Prostate gland (tissue), 2 donors: ENCODE results near the gene GREB1. TPM values are rescaled to one million over a fixed set of nuclear protein-coding genes. Genes with fewer than 3 reads are reported as not detected.

Experiments
- DNase-seq: peaks from one replicate; pipeline ENCODE4 v3.0.0-alpha.2; 2019; ENCODE audit warnings: low spot score
- H3K27ac ChIP-seq, 2 donors: fragments of 200-600 bp; sonication (generic); 2 replicates each; pipeline ENCODE4 v1.5.1; 2017 to 2019
- H3K27me3 ChIP-seq: fragments of 200-600 bp; sonication (generic); replicated peaks from 2 replicates; pipeline ENCODE4 v1.5.1; 2019; ENCODE audit not compliant: insufficient read depth
- H3K36me3 ChIP-seq, 2 donors: fragments of 200-600 bp; sonication (generic); 1 replicate in 1 of 2; 2 replicates in 1 of 2; pipeline versions ENCODE4 v1.5.1 to v1.8.1; 2017 to 2019
- H3K4me1 ChIP-seq: fragments of 200-600 bp; sonication (generic); replicated peaks from 2 replicates; pipeline ENCODE4 v1.5.1; 2019
- H3K4me3 ChIP-seq, 2 donors: fragments of 200-600 bp; sonication (generic); 2 replicates each; pipeline ENCODE4 v1.5.1; 2017 to 2019
- H3K9me3 ChIP-seq: fragments of 200-600 bp; sonication (generic); 2 replicates; pipeline ENCODE4 v1.5.1; 2017
- POLR2A ChIP-seq: fragments of 450-650 bp; IDR thresholded peaks from one replicate; pipeline ENCODE4 v1.6.1; 2016; ENCODE audit warnings: antibody characterized with exemption, mild to moderate bottlenecking
- POLR2AphosphoS5 ChIP-seq: sonication (generic); formaldehyde crosslinking; IDR thresholded peaks from one replicate; pipeline ENCODE4 v1.6.1; 2017; ENCODE audit warnings: antibody characterized with exemption
- WGBS: methylation state at CpG from one replicate; pipeline ENCODE4 v1.1.5; 2018; 5-methylcytosine and 5-hydroxymethylcytosine counted together
- intact Hi-C: fragments of 100-400 bp; cut with DNase I; formaldehyde crosslinking; loops from one replicate; pipeline ENCODE4 v1.14.2; 2022
- total RNA-seq, 2 donors: library from RNA; depleted of rRNA; stranded (reverse); fragments of >200 nt; gene quantifications; one replicate each; pipeline ENCODE4 v1.1.0, GENCODE V29; 2016
- TF ChIP-seq, protein P1 (sequence below), 4 experiments: fragments of 200-600 bp in 2 of 4; fragments of 450-650 bp in 2 of 4; sonication (generic) in 2 of 4; IDR thresholded peaks; 1 replicate in 3 of 4; 2 replicates in 1 of 4; pipeline ENCODE4 v1.5.1; 2016 to 2019; ENCODE audit warnings: antibody characterized with exemption in 4 of 4, mild to moderate bottlenecking in 2 of 4, moderate library complexity in 2 of 4

Gene GREB1
- total RNA-seq, 2 donors from 2014 or later, result 224 to 392 TPM

DNA sequence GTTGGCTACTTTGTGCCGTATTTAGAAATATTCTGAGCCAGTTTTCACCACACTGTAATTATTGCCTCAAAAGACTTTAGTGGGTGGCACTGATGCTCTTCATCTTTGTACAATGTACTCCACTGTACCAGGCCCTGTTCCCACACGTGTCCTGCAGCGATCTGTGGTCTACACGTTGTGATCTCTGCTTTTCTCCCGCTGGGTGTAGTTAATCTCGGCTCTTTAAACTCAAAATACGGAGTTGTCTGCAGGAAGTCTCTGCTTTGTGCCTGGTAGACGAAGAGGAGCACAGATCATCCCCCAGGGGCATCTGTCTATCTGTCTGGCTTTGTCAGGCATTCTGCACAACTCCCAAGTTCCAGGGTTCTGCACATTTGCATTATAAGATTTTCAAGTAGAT is 12.1 kb upstream of the GREB1 start:
- no peaks in the 10 kb centered on the region for H3K27me3 ChIP-seq
- H3K9me3 ChIP-seq, result no peaks in the 10 kb centered on the region
- DNase-seq, result no peak
- no peak overlapping the region for H3K4me3 ChIP-seq
- TF ChIP-seq POLR2AphosphoS5, result no peak
- no peaks in the 10 kb centered on the region for H3K4me1 ChIP-seq
- no peaks in the 10 kb centered on the region for H3K36me3 ChIP-seq
- no peak overlapping the region for H3K27ac ChIP-seq
- intact Hi-C loops, result no loop called here
- WGBS, result 80% methylated on average over 8 of the region's 8 CpGs

DNA sequence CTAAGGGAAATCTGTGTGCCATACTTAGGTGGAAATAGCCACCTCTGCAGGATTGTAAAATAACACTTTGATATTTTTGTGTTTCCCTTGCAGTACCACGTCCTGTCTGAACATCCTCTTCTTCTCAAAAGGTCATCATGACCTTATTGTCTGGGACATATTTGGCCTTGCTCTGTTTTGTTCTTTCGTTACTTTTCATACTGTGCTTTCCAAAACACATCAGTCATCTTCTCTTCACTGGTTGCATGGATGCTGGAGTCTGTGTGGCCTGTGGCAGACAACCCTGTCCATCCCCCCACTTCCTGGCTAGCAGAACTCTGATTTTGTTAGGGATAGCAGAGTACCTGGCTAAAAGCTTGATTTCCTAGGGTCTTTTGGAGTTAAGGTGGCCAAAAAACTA is 9.4 kb upstream of the GREB1 start:
- H3K9me3 ChIP-seq, result no peaks in the 10 kb centered on the region
- H3K4me3 ChIP-seq, result no peak overlapping the region
- intact Hi-C loops, result no loop called here
- TF ChIP-seq, protein P1, sequence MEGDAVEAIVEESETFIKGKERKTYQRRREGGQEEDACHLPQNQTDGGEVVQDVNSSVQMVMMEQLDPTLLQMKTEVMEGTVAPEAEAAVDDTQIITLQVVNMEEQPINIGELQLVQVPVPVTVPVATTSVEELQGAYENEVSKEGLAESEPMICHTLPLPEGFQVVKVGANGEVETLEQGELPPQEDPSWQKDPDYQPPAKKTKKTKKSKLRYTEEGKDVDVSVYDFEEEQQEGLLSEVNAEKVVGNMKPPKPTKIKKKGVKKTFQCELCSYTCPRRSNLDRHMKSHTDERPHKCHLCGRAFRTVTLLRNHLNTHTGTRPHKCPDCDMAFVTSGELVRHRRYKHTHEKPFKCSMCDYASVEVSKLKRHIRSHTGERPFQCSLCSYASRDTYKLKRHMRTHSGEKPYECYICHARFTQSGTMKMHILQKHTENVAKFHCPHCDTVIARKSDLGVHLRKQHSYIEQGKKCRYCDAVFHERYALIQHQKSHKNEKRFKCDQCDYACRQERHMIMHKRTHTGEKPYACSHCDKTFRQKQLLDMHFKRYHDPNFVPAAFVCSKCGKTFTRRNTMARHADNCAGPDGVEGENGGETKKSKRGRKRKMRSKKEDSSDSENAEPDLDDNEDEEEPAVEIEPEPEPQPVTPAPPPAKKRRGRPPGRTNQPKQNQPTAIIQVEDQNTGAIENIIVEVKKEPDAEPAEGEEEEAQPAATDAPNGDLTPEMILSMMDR (IDR thresholded peaks at IDR 0.05), result no peak
- no peak for TF ChIP-seq POLR2A
- no peak for TF ChIP-seq POLR2AphosphoS5
- H3K4me1 ChIP-seq, result no peaks in the 10 kb centered on the region
- H3K27me3 ChIP-seq, result no peaks in the 10 kb centered on the region
- no peak for DNase-seq
- H3K36me3 ChIP-seq, result no peaks in the 10 kb centered on the region
- H3K27ac ChIP-seq, result no peak overlapping the region
- WGBS, result 68% methylated on average over 2 of the region's 2 CpGs

DNA sequence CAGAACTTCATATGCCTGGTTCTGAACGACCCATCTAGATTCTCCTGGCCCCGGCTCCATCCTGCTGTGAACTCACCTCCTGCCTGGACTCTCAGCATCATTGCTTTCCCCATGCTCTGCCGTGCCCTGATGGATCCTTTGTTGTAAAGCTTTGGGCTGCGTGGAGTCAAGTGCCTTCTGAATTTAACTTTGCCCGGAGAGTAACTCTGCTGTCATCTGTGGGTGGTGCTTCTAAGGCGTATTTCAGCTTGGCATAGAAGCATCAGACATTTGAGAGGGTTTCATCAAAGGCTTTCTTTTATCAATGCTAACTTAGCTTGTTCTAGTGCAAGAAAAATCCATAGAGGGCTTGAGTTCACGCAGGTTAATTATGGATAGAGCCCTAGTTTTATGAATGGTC is 8.1 kb upstream of the GREB1 start:
- no peak overlapping the region for H3K4me3 ChIP-seq
- H3K36me3 ChIP-seq, result no peaks in the 10 kb centered on the region
- H3K27me3 ChIP-seq, result no peaks in the 10 kb centered on the region
- no peaks in the 10 kb centered on the region for H3K9me3 ChIP-seq
- DNase-seq, result no peak
- intact Hi-C loops, result no loop called here
- H3K27ac ChIP-seq, result no peak overlapping the region
- H3K4me1 ChIP-seq, result no peaks in the 10 kb centered on the region
- TF ChIP-seq POLR2AphosphoS5 (no peak), POLR2A (no peak)
- TF ChIP-seq, protein P1 (IDR thresholded peaks at IDR 0.05), result no peak
- WGBS, result 95% methylated on average over 7 of the region's 7 CpGs

DNA sequence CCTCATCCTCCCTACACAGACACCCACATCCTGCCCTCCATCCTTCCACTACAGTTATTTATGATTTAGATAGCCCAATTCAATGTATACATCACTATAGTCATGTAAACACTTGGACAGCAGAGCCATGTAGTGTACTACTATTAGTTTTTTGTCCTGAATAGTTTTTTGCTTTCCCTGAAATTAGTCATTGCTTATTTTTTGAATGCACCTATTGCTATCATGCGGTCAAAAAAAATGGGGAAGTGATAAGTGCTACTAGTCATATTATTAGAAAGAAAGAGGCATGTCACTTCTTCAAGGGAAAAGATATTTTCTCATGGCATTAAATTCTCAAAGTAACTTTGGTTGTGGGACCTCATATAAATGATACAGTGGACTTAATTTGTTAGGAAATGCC is 6.8 kb upstream of the GREB1 start:
- no peaks in the 10 kb centered on the region for H3K36me3 ChIP-seq
- 91% methylated on average over 1 of the region's 1 CpG for WGBS
- H3K4me1 ChIP-seq, result no peaks in the 10 kb centered on the region
- intact Hi-C loops, result no loop called here
- no peak overlapping the region for H3K27ac ChIP-seq
- no peak for DNase-seq
- no peaks in the 10 kb centered on the region for H3K9me3 ChIP-seq
- TF ChIP-seq POLR2A (no peak), POLR2AphosphoS5 (no peak)
- TF ChIP-seq, protein P1 (IDR thresholded peaks at IDR 0.05), result no peak
- no peak overlapping the region for H3K4me3 ChIP-seq
- H3K27me3 ChIP-seq, result no peaks in the 10 kb centered on the region

DNA sequence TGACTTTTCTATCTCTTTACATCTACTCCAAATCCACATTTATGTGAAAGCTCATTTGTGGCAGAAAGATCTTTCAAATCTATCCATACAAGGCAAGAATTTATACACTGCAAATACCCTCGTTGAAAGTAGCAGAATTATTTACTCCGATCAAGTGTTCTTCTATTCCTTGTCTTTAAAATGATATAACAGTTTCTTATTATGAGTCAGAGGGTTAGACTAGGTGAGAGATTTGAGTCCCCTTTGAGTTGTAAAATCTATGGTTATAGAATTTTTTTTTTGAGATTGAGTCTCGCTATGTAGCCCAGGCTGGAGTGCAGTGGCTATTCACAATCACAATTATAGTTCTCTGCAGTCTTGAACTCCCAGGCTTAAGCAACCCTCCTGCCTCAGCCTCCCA is 5.6 kb upstream of the GREB1 start:
- H3K27ac ChIP-seq, result no peak overlapping the region
- 86% methylated on average over 3 of the region's 3 CpGs for WGBS

More for the DNA sequence above, 5.6 kb upstream of the GREB1 start:
- Histone ChIP-seq H3K9me3 (no peaks in the 10 kb centered on the region), H3K27me3 (no peaks in the 10 kb centered on the region), H3K4me3 (no peak overlapping the region), H3K4me1 (peaks cover 2% of the 10 kb centered on the region), H3K36me3 (no peaks in the 10 kb centered on the region)
- intact Hi-C loops, result no loop called here
- TF ChIP-seq, protein P1 (IDR thresholded peaks at IDR 0.05), result no peak
- TF ChIP-seq POLR2A (no peak), POLR2AphosphoS5 (no peak)
- no peak for DNase-seq
